Sigmoid colon (tissue), 4 donors: ENCODE results near the gene HSPA6.
"Not testable (repeated sequence)": the region's sequence is repeated elsewhere in the genome, so short reads cannot be mapped to it uniquely, and the experiment has no call there.

Experiments
- CTCF ChIP-seq, 4 experiments: fragments of 450-650 bp in 3 of 4; fragments of 200-600 bp in 1 of 4; IDR thresholded peaks; one replicate each; pipeline ENCODE4 v1.5.1; 2016 to 2019; ENCODE audit warnings: antibody characterized with exemption in 4 of 4, mild to moderate bottlenecking in 3 of 4, moderate library complexity in 2 of 4
- EP300 ChIP-seq, 4 donors: sonication (generic); formaldehyde crosslinking; IDR thresholded peaks; one replicate each; pipeline ENCODE4 v1.6.1; 2017; ENCODE audit warnings: antibody characterized with exemption in 4 of 4
- POLR2A ChIP-seq, 2 donors: fragments of 450-650 bp; IDR thresholded peaks; one replicate each; pipeline ENCODE4 v1.6.1; 2016; ENCODE audit warnings: antibody characterized with exemption in 2 of 2, mild to moderate bottlenecking in 2 of 2, moderate library complexity in 2 of 2

- not testable (repeated sequence) for TF ChIP-seq POLR2A, CTCF, EP300 (IDR thresholded peaks at IDR 0.05)
Measured at GRCh38 chr1:161554340-161554739, 30.0 kb downstream of the HSPA6 start.
